ENCODE results near the gene FAM117B.

FAM117B gene

GRCh38 chr2:202818321-202818720, 183.6 kb downstream of the FAM117B start:
- FAIRE-seq: no peak
